MCF 10A (cell line): ENCODE results near the gene TCEAL3. TPM values are rescaled to one million over a fixed set of nuclear protein-coding genes. Genes with fewer than 3 reads are reported as not detected.
"Not testable (repeated sequence)": the region's sequence is repeated elsewhere in the genome, so short reads cannot be mapped to it uniquely, and the experiment has no call there.

Source experiments
- BruUV-seq: library from RNA; stranded (reverse); fragments of 400-500 nt; replicated peaks from 2 replicates; lab custom pipeline; 2021; lab: Mats Ljungman, UMichigan
- CTCF ChIA-PET: fragments of 300-600 bp; sonication (Branson Sonifier 250); formaldehyde crosslinking; extraction: SDS; loops from one replicate; lab custom pipeline; 2021; ENCODE audit warnings: antibody characterized with exemption, inconsistent platforms; lab: Yijun Ruan, JAX
- POLR2A ChIA-PET: fragments of 300-600, 350-650 bp; sonication (Branson Sonifier 250); formaldehyde crosslinking; extraction: SDS; loops from one replicate; lab custom pipeline; 2020; ENCODE audit warnings: antibody characterized with exemption, inconsistent platforms; lab: Yijun Ruan, JAX
- DNase-seq: peaks from one replicate; pipeline ENCODE4 v3.0.0-alpha.2; 2018; ENCODE audit not compliant: unreplicated experiment
- H3K27ac Mint-ChIP-seq: one replicate; pipeline ENCODE4 v1.8.0; 2022; ENCODE audit warnings: mild to moderate bottlenecking, low read depth, mixed read lengths; ENCODE audit not compliant: unreplicated experiment
- H3K27me3 Mint-ChIP-seq: one replicate; pipeline ENCODE4 v1.8.0; 2022; ENCODE audit warnings: mixed read lengths; ENCODE audit not compliant: insufficient read depth, unreplicated experiment
- H3K36me3 Mint-ChIP-seq: one replicate; pipeline ENCODE4 v1.8.0; 2022; ENCODE audit warnings: mild to moderate bottlenecking, moderate library complexity, mixed read lengths; ENCODE audit not compliant: insufficient read depth, unreplicated experiment
- H3K4me1 Mint-ChIP-seq: one replicate; pipeline ENCODE4 v1.8.0; 2022; ENCODE audit warnings: mixed read lengths; ENCODE audit not compliant: insufficient read depth, unreplicated experiment
- H3K4me3 Mint-ChIP-seq: one replicate; pipeline ENCODE4 v1.8.0; 2022; ENCODE audit warnings: mild to moderate bottlenecking, moderate library complexity, mixed read lengths; ENCODE audit not compliant: unreplicated experiment
- H3K9me3 Mint-ChIP-seq: one replicate; pipeline ENCODE4 v1.8.0; 2022; ENCODE audit warnings: mixed read lengths; ENCODE audit not compliant: unreplicated experiment
- intact Hi-C: fragments of 100-400 bp; cut with micrococcal nuclease; formaldehyde crosslinking; loops from 2 replicates; pipeline ENCODE4 v1.14.1; 2022
- total RNA-seq: library from RNA; stranded (reverse); gene quantifications from 2 replicates; pipeline ENCODE4 v1.2.3, GENCODE V29; 2022
- TF ChIP-seq, protein P1 (sequence below): fragments of 200-600 bp; IDR thresholded peaks from one replicate; pipeline ENCODE4 v1.8.0; 2022; ENCODE audit warnings: antibody characterized with exemption, mild to moderate bottlenecking; ENCODE audit not compliant: unreplicated experiment

Gene TCEAL3
- total RNA-seq, 1 experiment from 2014 or later, result 15.1 TPM

DNA sequence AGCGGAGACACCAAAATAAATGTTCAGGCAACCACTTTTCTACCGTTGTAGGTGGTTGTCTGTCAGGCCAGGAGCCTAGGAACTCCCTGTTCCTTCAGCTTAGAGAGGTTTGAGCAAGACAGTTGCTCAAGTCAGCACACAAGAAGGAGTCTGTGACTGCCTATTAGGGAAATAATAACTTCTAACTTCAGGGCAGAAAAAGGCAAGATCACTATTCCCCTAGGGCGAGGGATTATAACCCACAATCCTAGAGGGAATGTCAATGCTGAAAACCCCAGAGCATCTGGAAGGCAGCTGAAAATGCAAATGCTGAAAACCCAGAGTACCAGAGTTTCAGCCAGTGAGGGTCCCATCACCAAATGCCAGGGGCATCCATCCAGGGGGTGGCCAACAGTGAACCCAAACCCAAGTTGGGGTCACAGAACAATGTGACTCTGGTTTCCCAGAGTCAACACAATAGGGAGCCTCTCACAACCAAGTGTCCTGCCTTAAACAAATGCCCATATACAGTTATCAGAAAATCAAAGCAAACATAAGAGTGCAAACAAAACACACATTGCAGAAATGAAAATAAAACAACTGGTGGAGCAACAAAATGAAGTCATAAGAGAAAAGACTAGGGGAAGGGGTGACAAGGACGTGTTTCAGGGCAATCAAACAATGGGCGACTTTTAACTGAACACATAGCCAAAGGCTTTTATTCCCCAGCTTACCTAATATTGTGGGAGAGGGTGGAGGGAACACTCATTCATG lies 51.1 kb downstream of the TCEAL3 start:
- Mint-ChIP-seq H3K27me3 (peaks cover 30% of the 10 kb centered on the region), H3K4me1 (no peaks in the 10 kb centered on the region), H3K9me3 (peaks cover 12% of the 10 kb centered on the region), H3K4me3 (no peak overlapping the region), H3K27ac (no peak overlapping the region), H3K36me3 (no peaks in the 10 kb centered on the region)
- BruUV-seq, result no TSS peak
- TF ChIP-seq, protein P1, sequence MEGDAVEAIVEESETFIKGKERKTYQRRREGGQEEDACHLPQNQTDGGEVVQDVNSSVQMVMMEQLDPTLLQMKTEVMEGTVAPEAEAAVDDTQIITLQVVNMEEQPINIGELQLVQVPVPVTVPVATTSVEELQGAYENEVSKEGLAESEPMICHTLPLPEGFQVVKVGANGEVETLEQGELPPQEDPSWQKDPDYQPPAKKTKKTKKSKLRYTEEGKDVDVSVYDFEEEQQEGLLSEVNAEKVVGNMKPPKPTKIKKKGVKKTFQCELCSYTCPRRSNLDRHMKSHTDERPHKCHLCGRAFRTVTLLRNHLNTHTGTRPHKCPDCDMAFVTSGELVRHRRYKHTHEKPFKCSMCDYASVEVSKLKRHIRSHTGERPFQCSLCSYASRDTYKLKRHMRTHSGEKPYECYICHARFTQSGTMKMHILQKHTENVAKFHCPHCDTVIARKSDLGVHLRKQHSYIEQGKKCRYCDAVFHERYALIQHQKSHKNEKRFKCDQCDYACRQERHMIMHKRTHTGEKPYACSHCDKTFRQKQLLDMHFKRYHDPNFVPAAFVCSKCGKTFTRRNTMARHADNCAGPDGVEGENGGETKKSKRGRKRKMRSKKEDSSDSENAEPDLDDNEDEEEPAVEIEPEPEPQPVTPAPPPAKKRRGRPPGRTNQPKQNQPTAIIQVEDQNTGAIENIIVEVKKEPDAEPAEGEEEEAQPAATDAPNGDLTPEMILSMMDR, result no peak
- DNase-seq, result no peak
- POLR2A ChIA-PET, result interaction anchor here (0.6 kb wide), 1 partner anchor 8 kb away, joined by 3 read pairs; no protein-coding TSS in a partner anchor
- CTCF ChIA-PET, result no interaction called here
- intact Hi-C loops, result no loop called here

DNA sequence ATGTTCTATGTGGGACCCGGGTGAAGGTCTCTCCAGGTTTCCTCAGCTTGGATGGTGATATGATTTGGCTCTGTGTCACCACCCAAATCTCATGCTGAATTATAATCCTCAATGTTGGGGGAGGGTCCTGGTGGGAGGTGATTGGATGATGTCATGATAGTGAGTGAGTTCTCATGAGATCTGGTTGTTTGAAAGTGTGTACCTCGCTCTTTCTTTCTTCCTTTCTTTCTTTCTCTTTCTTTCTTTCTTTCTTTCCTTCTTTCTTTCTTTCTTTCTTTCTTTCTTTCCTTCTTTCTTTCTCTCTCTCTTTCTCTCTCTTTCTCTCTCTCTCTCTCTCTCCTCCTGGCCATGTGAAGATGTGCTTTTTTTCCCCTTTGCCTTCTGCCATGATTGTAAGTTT lies 51.7 kb downstream of the TCEAL3 start:
- intact Hi-C loops, H3K4me3 Mint-ChIP-seq, H3K36me3 Mint-ChIP-seq, BruUV-seq, H3K27ac Mint-ChIP-seq, DNase-seq, H3K4me1 Mint-ChIP-seq: not testable (repeated sequence)
- CTCF ChIA-PET, result interaction anchor here (1.1 kb wide), 1 partner anchor 115 kb away, joined by 3 read pairs; no protein-coding TSS in a partner anchor
- Mint-ChIP-seq H3K27me3 (peaks cover 36% of the 10 kb centered on the region), H3K9me3 (peaks cover 12% of the 10 kb centered on the region)
- POLR2A ChIA-PET, result interaction anchor here (0.7 kb wide), 1 partner anchor 1906 kb away, joined by 4 read pairs; no protein-coding TSS in a partner anchor

Other genes with a start within 250 kb of the TCEAL3 start
- gene BEX3, start 231.4 kb upstream of the TCEAL3 start, total RNA-seq, result 166 and 173 TPM in 2 replicates
- 0.17 TPM in 1 of 2 replicates, not detected in the other for gene RAB40A, start 88.5 kb upstream of the TCEAL3 start, total RNA-seq
- 63.7 and 64.4 TPM in 2 replicates for gene TCEAL4, start 22.4 kb upstream of the TCEAL3 start, total RNA-seq
- 5.7 and 8.1 TPM in 2 replicates for gene TCEAL1, start 21.0 kb downstream of the TCEAL3 start, total RNA-seq
- gene MORF4L2, start 78.7 kb downstream of the TCEAL3 start, total RNA-seq, result 463 and 496 TPM in 2 replicates
- not detected in 2 replicates for gene TMEM31, start 102.9 kb downstream of the TCEAL3 start, total RNA-seq
- not detected in 2 replicates for gene PLP1, start 168.9 kb downstream of the TCEAL3 start, total RNA-seq
- gene RAB9B, start 224.3 kb downstream of the TCEAL3 start, total RNA-seq, result 0.07 TPM in 1 of 2 replicates, not detected in the other